Stimulated activated CD8-positive, alpha-beta memory T cell treated with anti-CD3 and anti-CD28 coated beads, Interleukin-15, amount 100 ng/mL, for 4 hours (primary cell): Measurements from ENCODE around the gene SORCS3.

Experiments
- DNase-seq, 2 donors: peaks; one replicate each; pipeline ENCODE4 v3.0.0-alpha.2; 2020; ENCODE audit warnings: low read depth in 2 of 2

Gene SORCS3

DNA sequence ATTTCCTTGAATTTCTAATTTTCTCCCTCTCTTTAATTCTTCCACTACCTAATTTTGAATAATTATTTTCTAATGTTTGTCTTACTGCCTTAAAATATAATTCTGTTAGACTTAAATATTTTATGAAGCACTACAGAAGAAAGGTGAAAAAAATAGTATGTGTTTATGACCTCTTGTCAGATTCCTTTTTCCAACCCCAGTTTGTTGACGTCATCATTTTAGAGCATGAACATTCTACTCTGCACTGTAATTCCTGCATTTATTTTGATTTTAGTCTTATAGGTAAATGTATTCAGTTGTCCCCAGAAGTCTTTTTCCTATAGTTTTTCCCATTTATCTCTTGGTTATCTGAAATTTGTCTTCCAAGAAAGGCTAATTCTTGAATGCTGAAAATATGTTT is 468.1 kb downstream of the SORCS3 start:
- no peak for DNase-seq

DNA sequence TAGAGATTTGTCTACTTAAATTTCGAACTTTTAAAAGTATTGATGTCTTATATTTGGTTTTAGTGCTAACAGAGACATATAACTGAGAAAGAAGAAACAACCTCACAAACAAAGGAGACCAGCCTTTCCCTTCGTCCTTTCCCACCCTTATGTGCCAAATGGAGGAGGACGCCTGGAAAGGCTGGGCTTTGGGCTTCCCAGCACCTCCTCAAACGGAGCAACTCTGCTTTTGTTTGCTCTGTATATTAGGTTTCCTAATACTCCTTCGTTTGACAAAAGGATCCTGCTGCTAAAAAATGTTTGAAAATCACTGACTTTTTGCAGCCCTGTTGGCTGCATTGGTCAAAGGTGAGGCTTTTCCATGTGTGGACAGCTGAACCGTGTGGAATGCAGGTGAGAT is 471.8 kb downstream of the SORCS3 start:
- DNase-seq = no peak

- no peak for DNase-seq
Measured at GRCh38 chr10:105113666-105114065, 472.6 kb downstream of the SORCS3 start.

- DNase-seq = no peak
Measured at GRCh38 chr10:105121743-105122142, 480.7 kb downstream of the SORCS3 start.

GRCh38 chr10:105128111-105128510 is 487.0 kb downstream of the SORCS3 start:
- no peak for DNase-seq

- no peak for DNase-seq
Measured at GRCh38 chr10:105138358-105138757, 497.3 kb downstream of the SORCS3 start.

DNA sequence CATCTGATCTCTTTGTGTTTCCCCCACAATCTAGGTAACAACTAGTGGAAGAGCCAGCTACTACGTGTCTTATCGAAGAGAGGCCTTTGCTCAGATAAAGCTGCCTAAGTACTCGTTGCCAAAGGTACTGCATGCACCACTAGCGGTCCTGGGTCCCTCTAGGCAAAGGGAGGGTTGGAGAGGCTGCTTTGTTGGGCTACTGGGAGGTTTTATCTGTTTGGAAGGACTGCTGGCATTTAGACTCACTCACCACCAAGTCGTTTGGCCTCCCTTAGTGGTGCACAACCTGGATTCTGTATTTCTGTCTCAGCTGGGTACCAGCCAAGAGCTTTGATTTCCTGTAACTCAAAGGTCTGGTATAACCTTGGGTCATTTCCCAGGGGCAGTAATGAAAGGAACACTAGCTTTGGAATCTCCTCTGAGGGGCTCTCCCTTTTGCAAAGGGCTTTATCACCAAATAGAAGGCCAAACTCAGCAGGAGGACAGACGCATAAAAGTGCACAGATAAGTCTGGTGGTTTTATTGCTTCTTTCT is 498.3 kb downstream of the SORCS3 start:
- DNase-seq = no peak

- no peak for DNase-seq
Measured at GRCh38 chr10:105140600-105140999, 499.5 kb downstream of the SORCS3 start.

GRCh38 chr10:105145711-105146110 is 504.6 kb downstream of the SORCS3 start:
- DNase-seq = no peak

DNA sequence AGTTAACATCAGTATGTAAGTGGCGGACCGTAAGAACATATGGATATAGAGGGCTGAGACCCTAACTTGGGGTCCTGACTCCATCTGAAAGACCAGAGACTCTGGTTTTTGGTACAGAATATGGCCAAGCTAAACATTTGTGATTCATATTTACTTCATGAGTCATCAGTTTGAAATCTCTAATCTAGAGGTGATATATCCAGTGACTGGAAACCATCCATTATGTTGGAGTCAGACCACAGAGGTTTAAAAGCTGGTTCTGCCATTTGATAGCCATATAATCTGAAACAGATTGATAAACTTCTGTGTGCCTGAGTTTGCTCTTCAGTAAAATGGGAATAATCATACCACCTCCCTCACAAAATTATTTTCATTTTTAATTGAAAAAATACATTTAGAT is 505.3 kb downstream of the SORCS3 start:
- no peak for DNase-seq

GRCh38 chr10:105148456-105148855 is 507.4 kb downstream of the SORCS3 start:
- no peak for DNase-seq

DNA sequence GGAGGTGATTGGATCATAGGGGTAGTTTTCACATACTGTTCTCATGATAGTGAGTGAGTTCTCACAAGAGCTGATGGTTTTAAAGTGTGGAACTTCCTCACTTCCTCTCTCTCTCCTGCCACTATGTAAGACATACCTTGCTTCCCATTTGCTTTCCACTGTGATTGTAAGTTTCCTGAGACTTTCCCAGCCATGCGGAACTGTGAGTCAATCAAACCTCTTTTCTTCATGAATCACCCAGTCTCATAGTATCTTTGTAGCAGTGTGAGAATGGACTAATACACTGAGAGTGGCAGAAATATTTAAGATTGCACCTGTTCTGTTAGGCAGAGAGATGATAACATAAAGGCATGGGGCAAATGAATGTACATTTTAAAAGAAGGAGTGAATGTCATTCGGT is 507.8 kb downstream of the SORCS3 start:
- DNase-seq = no peak

- DNase-seq = no peak
Measured at GRCh38 chr10:105149371-105149891, 508.3 kb downstream of the SORCS3 start.

DNA sequence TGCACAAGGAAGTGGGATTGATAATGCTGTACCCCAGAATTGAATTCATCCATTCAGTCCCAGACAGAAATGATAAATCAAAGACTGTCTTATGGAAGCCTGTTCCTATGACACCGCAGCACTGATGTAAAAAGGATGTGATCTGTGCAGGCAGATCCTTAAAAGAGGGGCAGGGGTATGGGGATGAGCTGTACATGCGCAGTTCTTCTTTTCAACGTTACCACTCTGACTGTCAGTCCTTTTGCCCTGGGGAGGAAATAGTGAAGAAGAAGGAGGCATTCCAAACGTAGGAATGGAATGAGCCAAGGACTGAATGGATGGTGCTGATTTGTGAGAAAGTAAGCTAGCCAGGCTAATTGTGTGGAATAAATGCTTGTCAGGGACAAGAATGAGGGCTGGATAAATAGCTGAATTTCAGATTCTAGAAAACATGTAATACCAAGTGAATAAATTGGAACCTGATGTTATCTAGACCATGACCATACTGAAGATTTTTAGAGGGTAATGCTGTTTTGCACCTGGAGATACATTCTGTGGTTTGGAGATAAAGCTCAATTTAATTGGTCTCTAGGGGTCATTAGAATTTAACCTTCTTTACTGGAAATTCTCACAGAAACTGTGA is 509.3 kb downstream of the SORCS3 start:
- DNase-seq = no peak

GRCh38 chr10:105154736-105155135 is 513.6 kb downstream of the SORCS3 start:
- DNase-seq = no peak

- DNase-seq = no peak
Measured at GRCh38 chr10:105159268-105159667, 518.2 kb downstream of the SORCS3 start.

GRCh38 chr10:105161149-105161548 is 520.1 kb downstream of the SORCS3 start:
- DNase-seq = no peak

- no peak for DNase-seq
Measured at GRCh38 chr10:105161767-105162166, 520.7 kb downstream of the SORCS3 start.

DNA sequence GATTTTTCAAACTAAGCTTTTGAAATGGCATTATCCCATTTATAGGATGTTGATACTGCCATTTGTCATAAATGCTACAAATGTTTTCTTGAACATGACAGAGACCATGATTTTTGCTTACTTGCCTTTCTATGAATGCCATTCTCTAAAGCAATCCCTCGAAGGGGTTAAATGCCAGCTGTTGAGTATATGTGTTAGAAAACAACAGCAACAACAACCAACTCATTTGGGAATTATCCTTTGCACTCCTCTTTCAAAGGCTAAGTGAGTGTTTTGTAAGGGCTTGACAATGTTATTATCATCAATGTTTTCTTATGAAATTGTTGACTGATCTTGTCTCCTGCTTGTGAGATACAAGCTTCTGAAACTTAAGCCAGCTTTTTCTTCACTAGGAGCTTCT is 529.4 kb downstream of the SORCS3 start:
- DNase-seq = no peak

- no peak for DNase-seq
Measured at GRCh38 chr10:105171945-105172344, 530.9 kb downstream of the SORCS3 start.

- DNase-seq = no peak
Measured at GRCh38 chr10:105181626-105182025, 540.5 kb downstream of the SORCS3 start.

- no peak for DNase-seq
Measured at GRCh38 chr10:105183536-105183935, 542.4 kb downstream of the SORCS3 start.

DNA sequence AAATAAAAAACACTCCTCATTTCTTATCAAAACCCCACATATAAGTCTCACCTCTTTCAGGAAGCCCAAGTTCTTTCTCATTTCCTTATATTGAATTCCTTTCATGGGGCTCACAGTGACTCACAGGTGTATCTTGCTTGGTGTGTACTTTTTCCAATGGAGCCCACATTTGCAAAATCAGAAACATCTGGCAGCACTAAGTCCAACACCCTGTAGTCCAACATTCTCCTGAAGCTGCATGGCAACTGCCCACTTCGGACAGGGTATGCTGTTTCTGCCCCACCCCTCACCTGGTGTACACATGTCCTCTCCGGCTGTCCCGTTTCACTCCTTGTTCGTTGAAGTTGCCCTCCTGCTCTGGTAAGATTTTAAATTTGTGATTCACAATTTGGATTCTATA is 544.1 kb downstream of the SORCS3 start:
- no peak for DNase-seq

DNA sequence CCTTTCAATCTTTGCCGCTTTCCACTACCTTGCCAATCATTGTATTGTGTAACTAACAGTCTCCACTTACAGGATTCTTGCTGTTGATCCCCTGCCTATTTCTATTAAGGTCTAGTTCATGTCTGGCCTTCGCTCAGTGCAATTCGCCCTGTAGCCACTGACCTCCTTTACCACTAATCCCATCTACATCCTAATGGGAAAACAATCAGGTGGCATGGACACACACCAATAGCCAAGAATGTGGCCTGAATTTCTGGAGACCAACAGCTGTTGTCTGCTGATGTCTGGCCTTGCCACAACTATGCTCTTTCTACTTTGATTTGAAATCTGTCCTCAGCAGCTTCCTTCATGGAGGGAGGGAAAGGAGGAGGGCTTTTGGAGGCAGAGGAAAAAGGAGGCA is 546.2 kb downstream of the SORCS3 start:
- DNase-seq = no peak
